NCI-H2196 treated with DMSO at 0.1 percent for 48 hours (cell line): Measurements from ENCODE around the gene SLFN12.
"Not testable (repeated sequence)": the region's sequence is repeated elsewhere in the genome, so short reads cannot be mapped to it uniquely, and the experiment has no call there.

Experiments used
- DNase-seq: peaks from one replicate; lab custom pipeline; 2025; ENCODE audit not compliant: unreplicated experiment; lab: John Stamatoyannopoulos, UW

Gene SLFN12

GRCh38 chr17:35432176-35433074, at the start of gene SLFN12:
TSS of gene SLFN12 (minus strand) at chr17:35432500. CDS start at chr17:35423028, 9,472 bp downstream.
- DNase-seq, result no peak

- DNase-seq, result no peak
Measured at GRCh38 chr17:35479271-35479670, 47.0 kb upstream of the SLFN12 start.

- DNase-seq, result no peak
Measured at GRCh38 chr17:35477248-35477647, 44.9 kb upstream of the SLFN12 start.

- no peak for DNase-seq
Measured at GRCh38 chr17:35476283-35476820, 44.1 kb upstream of the SLFN12 start.

- no peak for DNase-seq
Measured at GRCh38 chr17:35468475-35468874, 36.2 kb upstream of the SLFN12 start.

- DNase-seq, result no peak
Measured at GRCh38 chr17:35467824-35468223, 35.5 kb upstream of the SLFN12 start.

GRCh38 chr17:35460354-35460851, 28.1 kb upstream of the SLFN12 start:
- peak; percentile 30 for DNase-seq

GRCh38 chr17:35454035-35454434, 21.7 kb upstream of the SLFN12 start:
- not testable (repeated sequence) for DNase-seq

GRCh38 chr17:35453171-35453570, 20.9 kb upstream of the SLFN12 start:
- no peak for DNase-seq

- no peak for DNase-seq
Measured at GRCh38 chr17:35449371-35449931, 17.2 kb upstream of the SLFN12 start.

GRCh38 chr17:35448899-35449227, 16.6 kb upstream of the SLFN12 start:
- DNase-seq, result no peak

GRCh38 chr17:35448214-35448898, 16.1 kb upstream of the SLFN12 start, which contains the start of gene SLFN13:
TSS of gene SLFN13 (minus strand) at chr17:35448766. CDS start at chr17:35445680, 3,086 bp downstream.
- peak; percentile 74 for DNase-seq

- DNase-seq, result no peak
Measured at GRCh38 chr17:35447499-35447898, 15.2 kb upstream of the SLFN12 start.

- no peak for DNase-seq
Measured at GRCh38 chr17:35438433-35438832, 6.1 kb upstream of the SLFN12 start.

- DNase-seq, result no peak
Measured at GRCh38 chr17:35433075-35433894, 985 bp upstream of the SLFN12 start.

GRCh38 chr17:35429702-35430101, 2.6 kb downstream of the SLFN12 start:
- no peak for DNase-seq

GRCh38 chr17:35428229-35428628, 4.1 kb downstream of the SLFN12 start:
- no peak for DNase-seq

GRCh38 chr17:35423761-35424160, 8.5 kb downstream of the SLFN12 start:
- no peak for DNase-seq

- not testable (repeated sequence) for DNase-seq
Measured at GRCh38 chr17:35421069-35421468, 11.2 kb downstream of the SLFN12 start.

GRCh38 chr17:35416659-35417058, 15.6 kb downstream of the SLFN12 start:
- no peak for DNase-seq
